ENCODE measurements around the gene BACE1.
"Not testable (repeated sequence)": the region's sequence is repeated elsewhere in the genome, so short reads cannot be mapped to it uniquely, and the experiment has no call there.

The BACE1 gene

DNA sequence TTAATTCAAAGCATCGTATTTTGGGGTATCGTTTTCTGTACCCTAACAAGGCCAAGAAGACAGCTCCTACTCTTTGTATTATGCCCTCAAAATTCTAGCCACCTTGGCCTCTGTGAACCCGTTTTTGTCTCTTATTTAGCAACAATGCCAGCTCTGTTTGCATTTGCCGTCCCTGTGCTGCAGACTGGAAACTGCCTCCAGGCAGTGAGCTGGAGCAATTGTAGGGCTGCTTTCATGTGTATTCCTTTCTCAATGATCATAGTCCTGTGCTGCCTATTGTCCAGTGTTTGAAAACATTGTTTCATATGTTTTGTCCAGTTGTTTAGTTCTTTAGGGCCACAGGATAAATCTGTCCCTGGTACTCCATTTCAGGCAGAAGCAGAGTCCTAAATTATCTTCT, 44.8 kb downstream of the BACE1 start:
- no peak for DNase-seq (ENCODE audit: low spot score)
- TF ChIP-seq, protein P1, sequence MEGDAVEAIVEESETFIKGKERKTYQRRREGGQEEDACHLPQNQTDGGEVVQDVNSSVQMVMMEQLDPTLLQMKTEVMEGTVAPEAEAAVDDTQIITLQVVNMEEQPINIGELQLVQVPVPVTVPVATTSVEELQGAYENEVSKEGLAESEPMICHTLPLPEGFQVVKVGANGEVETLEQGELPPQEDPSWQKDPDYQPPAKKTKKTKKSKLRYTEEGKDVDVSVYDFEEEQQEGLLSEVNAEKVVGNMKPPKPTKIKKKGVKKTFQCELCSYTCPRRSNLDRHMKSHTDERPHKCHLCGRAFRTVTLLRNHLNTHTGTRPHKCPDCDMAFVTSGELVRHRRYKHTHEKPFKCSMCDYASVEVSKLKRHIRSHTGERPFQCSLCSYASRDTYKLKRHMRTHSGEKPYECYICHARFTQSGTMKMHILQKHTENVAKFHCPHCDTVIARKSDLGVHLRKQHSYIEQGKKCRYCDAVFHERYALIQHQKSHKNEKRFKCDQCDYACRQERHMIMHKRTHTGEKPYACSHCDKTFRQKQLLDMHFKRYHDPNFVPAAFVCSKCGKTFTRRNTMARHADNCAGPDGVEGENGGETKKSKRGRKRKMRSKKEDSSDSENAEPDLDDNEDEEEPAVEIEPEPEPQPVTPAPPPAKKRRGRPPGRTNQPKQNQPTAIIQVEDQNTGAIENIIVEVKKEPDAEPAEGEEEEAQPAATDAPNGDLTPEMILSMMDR (IDR thresholded peaks at IDR 0.05; ENCODE audit: extremely low read depth, missing control alignments), result no peak

DNA sequence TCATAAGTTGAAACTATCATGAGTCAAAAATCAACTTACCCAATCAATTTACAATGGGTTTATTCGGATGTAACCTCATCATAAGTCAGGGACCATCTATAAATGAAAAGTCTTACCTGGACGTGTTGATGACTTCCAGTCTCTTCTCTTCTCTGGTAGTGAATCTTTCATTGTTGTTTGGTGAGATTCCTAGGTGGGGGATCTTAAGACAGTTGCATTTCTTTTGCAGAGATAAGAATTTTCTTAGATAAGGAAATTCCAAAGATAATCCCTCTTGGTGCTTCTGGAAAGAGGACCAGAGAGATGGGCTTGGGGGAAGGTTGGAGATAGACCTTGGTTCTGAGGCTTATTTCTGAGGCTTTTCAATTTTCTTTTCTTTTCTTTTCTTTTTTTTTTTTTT, 46.2 kb downstream of the BACE1 start:
- DNase-seq (ENCODE audit: low spot score), result no peak
- TF ChIP-seq, protein P1 (IDR thresholded peaks at IDR 0.05; ENCODE audit: extremely low read depth, missing control alignments), result no peak

DNA sequence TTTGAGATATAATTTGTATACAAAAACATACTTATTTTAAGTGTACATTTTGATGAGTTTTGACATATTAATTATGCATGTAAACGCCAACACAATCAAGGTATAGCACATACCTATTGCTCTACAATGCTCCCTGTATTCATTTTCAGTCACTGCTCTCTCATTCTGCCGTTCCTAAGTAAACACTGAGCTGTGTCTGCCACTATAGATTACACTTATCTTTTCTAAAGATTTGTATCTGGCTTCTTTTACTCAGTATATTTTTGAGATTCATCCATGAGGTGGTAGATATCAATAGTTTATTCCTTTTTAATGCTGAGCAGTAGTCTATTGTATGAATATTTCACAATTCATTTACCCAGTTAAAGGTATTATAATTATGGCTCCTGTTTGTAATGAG, 50.3 kb downstream of the BACE1 start:
- TF ChIP-seq, protein P1 (IDR thresholded peaks at IDR 0.05; ENCODE audit: extremely low read depth, missing control alignments), result no peak
- no peak for DNase-seq (ENCODE audit: low spot score)

DNA sequence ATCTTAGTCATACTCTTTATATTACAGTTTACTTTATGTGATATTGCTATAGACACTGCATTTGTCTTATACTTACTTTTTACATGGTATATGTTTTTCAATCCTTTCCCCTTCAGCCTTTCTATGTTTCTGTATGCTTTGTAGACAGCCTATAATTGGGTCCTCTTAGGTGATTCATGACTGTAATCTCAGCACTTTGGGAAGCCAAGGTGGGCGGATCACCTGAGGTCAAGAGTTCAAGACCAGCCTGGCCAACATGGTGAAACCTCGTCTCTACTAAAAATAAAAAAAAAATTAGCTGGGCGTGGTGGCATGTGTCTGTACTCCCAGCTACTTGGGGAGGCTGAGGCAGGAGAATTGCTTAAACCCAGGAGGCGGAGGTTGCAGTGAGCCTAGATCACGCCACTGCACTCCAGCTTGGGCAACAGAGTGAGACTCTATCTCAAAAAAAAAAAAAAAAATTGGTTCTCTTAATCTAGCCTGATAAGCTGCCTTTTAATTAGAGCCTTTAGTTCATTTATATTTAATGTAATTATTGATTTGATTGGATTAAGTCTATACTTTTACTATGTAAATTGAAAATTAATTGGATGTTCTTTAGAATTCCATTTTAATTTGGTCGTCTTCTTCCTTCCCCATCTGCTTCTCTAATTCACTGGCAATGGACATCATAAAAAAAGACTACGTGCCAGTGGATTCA, 51.3 kb downstream of the BACE1 start:
- DNase-seq (ENCODE audit: low spot score), result not testable (repeated sequence)

DNA sequence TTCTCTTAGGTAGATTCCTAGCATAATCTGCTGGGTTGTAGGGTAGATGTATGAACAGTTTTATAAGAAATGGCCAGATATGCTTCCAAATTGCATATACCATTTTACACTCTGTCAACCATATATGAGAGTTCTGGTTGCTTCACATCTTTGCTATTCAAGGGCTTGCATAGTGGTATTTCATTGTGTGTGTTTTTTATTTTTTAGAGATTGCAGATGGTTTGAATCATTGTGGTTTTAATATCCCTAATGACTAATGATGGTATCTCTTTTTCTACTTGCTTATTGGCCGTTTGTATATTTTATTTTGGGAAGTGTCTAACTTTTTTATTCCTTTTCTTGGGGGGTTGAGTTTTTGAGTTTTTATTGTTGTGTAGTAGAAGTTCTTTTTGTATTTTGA, 56.6 kb downstream of the BACE1 start:
- TF ChIP-seq, protein P1 (IDR thresholded peaks at IDR 0.05; ENCODE audit: extremely low read depth, missing control alignments), result no peak
- DNase-seq (ENCODE audit: low spot score), result no peak

DNA sequence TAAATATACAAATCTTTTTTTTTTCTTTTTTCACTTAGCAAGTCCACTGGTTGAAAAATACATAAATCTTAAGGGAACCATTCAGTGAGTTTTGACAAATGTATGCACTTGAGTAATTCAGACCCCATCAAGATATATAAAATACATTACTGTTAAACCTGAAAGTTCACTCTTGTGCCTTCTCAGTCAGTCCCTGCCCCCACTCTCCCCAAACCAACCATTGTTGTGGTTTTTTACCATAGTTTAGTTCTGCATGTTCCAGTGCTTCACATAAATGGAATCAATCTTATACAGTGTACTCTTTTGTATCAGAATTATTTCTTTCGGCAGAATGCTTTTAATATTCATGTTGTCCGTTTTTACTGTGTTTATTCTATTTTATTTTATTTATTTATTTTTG, 57.5 kb downstream of the BACE1 start:
- DNase-seq (ENCODE audit: low spot score), result no peak
- TF ChIP-seq, protein P1 (IDR thresholded peaks at IDR 0.05; ENCODE audit: extremely low read depth, missing control alignments), result no peak

DNA sequence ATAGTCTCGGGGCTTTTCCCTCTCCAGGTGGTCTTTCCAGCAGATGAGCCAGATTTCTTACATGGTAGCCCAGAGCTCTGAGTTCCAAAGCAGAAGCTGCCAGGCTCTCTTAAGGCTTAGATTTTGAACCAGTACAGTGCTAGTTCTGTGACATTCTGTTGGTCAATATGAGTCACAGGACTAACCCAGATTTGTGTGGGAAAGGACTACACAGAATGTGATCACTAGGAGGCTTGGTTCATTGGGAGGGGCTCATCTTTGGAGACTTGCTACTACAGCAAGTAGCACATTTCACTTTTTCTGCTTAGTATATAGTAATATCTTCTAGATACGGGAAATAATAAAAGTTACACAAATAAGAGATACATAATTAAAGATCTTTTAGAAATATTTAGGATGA, 59.5 kb downstream of the BACE1 start:
- TF ChIP-seq, protein P1 (IDR thresholded peaks at IDR 0.05; ENCODE audit: extremely low read depth, missing control alignments), result no peak
- DNase-seq (ENCODE audit: low spot score), result no peak

DNA sequence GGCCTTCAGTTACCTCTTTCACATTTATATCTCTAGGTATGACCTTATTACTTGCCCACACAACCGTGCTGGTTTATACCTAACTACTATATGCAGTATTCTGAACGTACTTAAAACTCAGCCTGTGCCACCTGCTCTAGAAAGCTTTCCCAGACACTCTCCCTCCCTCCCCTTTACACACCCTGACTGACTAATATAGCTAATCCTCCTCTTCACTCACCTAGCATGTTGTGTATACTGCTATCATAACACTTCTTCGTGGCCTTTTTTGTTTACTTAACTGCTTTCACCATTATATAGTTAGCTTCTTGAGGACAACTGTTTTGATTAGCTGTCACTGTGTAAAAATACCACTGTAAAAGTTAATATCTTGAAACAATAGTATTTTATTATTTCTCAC, 60.1 kb downstream of the BACE1 start:
- no peak for DNase-seq (ENCODE audit: low spot score)

More for the DNA sequence above, 60.1 kb downstream of the BACE1 start:
- TF ChIP-seq, protein P1 (IDR thresholded peaks at IDR 0.05; ENCODE audit: extremely low read depth, missing control alignments), result no peak
